Islet of Langerhans (tissue), 1 donor: ENCODE measurements around the gene MVP.
"Not testable (repeated sequence)": the region's sequence is repeated elsewhere in the genome, so short reads cannot be mapped to it uniquely, and the experiment has no call there.

Experiments used
- FAIRE-seq: peaks from one replicate; lab custom pipeline; 2011; peaks lifted over from hg19 to GRCh38; lab: Jason Lieb, UNC

MVP gene

DNA sequence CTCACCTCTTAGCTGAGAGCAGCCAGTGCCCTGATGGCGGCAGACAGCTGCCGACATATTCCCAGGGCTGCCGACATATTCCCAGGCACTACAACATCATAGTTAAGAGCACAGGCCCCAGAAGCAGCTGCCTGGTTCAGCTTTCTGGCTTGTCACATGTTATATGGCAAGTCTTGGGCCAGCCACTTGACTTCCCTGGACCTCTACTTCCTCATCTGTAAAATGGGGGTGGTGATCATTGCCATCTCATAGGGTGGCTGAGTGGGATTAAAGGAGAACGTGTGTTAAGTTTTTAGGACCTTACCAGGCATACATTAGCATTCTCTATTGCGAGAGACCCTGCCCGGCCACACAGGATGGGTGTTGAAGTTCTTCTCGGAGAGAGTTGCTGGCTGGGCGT, 23.7 kb downstream of the MVP start:
- FAIRE-seq: no peak

DNA sequence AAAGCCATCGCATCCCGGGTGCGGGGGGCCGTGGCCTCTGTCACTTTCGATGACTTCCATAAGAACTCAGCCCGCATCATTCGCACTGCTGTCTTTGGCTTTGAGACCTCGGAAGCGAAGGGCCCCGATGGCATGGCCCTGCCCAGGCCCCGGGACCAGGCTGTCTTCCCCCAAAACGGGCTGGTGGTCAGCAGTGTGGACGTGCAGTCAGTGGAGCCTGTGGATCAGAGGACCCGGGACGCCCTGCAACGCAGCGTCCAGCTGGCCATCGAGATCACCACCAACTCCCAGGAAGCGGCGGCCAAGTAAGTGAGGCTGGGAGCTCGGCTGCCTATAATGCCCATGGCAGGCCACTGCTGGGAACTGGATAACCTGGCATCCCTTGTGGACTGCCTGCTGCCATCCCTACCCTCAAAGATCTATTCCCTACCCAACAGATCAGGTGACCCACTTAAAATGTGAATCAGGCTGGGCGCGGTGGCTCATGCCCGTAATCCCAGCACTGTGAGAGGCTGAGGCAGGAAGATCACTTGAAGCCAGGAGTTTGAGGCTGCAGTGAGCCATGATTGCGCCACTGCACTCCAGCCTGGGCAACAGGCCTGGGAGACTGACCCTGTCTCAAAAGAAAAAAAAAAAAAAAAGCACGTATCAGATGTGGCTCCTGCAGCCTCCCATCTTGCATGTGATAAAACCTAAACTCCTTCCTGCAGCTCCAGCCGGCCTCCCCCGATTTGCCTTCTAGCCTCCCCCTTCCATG, 24.5 kb downstream of the MVP start:
- FAIRE-seq: no peak

DNA sequence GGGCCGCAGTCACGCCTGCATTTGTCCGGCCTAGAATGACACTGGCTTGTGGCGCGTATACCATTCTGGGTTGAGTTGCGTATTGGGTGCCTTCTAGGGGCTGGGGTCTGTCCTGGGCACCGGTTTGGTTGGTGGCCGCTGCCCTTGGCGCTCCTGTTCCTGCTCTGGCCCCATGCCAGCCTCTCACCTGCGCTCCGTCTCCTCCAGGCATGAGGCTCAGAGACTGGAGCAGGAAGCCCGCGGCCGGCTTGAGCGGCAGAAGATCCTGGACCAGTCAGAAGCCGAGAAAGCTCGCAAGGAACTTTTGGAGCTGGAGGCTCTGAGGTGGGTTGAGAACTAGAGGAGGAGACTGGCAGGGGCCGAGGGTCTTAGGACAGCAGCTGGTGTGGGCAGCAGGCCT, 25.4 kb downstream of the MVP start:
- FAIRE-seq: no peak

DNA sequence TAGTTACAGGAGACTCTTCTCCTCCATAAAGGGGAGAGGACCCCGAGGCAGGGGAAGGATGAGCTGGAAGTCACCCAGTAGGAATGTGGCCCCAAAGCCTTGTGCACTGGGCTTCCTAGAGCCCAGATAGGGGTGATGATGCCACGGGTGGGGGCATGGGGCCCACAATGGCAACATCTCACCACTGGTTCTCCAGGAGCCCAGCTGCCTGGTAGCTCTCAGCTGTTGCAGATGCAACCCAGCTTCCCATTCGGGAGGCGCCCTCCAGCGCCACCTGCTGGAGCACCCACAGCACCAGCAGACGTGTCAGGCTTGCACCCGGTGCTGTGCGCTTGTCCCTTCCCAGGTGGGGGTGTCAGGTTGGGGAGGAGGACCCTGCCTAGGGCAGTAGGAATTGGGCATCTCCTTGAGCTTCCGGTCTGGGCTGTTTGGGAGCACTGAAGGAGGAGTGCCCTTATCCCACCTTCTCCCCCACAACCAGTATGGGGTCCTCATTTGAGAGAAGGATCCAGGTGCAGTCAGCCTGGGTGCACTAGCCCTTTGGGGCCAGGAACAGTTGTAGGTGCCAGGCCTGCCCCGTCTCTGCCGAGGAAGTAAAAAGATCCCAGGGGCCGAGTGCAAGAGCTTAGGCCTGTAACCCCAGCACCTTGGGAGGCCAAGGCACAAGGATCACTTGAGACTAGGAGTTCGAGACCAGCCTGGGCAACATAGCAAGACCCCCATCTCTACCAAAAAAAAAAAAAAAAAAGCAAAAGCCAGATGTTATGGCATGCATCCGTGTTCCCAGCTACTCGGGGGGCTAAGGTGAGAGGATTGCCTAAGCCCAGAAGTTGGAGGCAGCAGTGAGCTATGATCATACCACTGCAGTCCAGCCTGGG, 28.4 kb downstream of the MVP start:
- no peak for FAIRE-seq

DNA sequence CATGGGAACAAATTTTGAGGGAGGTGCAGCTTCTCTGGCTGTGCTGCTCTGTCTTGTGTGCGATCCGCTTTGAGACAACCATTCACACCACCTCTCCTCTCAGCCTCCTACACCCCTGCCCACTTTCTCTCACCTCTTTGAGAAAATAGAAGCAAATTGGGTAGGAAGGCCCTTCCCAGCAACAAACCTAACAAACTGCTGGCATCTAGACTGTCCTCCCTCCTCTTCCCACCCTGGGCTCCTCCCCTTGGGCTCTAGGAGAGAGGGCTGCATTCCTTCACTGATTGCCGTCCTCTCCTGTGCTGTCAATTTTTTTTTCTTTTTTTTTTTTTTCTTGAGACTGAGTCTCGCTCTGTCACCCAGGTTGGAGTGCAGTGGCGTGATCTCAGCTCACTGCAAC, 29.2 kb downstream of the MVP start:
- FAIRE-seq: no peak

DNA sequence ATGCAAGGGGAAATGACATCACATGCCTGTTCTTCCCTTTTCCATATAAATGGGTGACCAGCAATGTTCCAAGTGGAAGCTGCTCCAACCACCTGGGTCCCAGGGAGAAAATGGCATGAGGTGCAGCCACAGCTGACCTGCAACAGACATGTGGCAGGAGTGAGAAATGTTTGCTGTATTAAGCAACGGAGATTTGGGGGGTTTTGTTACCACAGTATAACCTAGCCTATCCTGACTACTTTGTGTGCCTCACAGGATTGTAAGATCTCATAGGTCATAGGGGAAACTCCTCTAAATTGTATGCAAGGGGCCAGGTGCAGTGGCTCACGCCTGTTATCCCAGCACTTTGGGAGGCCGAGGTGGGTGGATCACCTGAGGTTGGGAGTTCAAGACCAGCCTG, 30.7 kb downstream of the MVP start:
- no peak for FAIRE-seq

DNA sequence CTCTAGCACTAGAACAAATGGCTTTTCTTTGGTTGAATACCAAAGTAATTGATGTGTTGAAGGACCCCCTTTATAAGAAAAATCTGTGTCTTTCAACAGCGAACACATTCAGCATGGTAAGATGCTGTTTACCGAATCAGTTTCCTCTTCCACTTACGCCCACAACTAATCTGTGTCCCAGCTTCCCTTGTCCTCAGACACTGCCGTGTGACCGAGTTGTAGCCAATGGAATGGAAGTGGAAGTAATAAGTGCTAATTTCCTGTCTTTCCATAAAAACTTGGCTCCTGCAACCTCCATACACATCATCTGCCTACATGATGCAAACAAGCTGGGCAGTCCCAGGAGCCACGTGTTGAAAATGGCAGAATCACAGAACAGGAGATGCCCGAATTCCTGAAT, 32.4 kb downstream of the MVP start:
- FAIRE-seq: no peak

DNA sequence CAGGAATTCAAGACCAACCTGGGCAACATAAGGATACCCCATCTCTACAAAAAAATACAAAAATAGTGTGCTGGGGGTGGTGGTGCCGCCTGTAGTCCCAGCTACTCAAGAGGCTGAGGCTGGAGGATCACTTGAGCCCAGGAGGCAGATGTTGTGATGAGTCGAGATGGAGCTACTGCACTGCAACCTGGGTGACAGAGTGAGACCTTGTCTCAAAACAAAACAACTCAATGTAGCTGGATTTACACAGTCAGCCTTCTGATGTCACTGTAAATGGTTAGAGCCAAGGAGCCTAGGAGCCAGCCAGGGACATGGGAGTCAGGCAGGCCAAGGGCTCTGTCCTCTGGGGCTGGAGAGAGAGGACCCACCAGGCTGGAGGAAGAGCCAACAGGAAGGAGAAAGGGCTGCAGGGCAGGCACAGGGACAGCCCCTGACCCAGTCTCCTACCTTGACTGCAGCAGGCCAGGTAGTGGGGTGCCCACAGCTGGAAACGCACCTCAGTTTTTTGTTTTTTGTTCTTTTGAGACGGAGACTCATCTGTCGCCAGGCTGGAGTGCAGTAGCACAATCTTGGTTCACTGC, 34.3 kb downstream of the MVP start:
- no peak for FAIRE-seq

DNA sequence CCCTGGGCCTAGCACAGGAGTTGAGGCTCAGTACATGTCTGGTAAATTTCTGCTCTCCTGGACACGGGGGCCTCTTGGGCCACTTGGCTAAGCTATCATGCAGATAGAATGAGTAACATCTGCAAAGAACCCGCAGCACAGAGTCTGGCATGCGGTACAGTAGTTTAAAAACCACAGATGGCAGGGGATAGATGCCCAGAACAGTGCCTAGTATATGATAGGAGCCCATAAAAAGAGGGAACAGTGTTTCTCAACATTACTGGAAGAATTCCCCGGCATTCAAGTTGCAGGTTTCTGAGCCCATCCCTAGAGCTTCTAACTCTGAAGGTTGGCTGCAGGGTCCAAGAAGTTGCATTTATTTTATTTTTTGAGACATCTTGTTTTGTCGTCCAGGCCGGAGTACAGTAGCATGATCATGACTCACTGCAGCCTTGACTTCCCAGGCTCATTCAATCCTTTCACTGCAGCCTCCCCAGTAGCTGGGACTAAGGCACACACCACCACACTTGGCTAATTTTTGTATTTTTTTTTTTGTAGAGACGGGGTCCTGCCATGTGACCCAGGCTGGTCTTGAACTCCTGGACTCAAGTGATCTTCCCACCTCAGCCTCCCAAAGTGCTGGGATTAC, 37.0 kb downstream of the MVP start:
- FAIRE-seq: no peak

DNA sequence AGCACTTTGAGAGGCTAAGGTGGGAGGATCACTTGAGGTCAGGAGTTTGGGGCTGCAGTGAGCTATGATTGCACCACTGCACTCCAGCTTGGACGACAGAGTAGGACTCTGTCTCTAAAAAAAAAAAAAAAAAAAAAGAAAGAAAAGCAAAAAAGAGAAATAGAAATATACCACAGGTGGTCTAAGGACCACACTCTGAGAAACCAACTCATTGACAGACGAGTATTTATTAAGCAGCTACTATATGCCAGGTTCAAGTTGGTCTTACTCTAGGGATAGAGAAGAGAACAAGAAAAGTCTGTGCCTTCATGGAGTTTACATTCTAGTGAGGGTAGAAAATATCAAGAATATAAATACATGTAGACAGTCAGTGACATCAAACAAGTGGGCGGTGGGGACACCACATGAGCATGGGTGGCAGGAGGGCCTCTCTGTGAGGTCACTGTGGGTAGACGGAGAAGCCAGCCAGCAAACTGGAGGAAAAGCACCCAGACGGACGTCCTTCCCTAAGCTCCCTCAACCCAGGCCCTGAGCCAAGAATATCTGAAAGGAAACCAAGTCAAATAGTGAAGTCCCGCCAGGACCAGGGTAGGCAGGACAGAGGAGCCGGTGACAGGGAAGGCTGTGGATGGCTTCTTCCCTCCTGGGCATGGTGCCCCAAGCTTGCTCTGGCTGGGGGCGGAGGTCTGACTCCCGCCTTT, 38.0 kb downstream of the MVP start:
- FAIRE-seq: no peak

DNA sequence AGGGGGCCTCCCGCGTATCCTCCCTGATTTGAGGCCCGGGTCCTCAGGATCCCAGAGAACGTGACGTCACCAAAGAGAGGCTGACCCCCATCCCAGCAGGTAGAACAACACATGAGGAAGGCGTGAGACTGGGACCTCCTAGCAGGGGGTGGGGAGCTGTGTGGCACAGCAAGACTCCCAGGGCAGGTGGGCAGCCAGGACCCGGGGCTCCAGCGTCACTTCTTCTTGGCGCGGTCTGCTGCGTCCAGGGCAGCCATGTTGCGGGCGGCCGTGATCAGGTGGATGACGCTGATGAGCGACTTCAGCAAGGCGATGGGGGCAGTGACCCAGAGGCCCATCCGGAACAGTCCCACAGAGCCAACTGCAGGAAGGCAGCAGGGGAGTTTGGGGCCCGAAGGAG, 38.7 kb downstream of the MVP start:
- FAIRE-seq: no peak

DNA sequence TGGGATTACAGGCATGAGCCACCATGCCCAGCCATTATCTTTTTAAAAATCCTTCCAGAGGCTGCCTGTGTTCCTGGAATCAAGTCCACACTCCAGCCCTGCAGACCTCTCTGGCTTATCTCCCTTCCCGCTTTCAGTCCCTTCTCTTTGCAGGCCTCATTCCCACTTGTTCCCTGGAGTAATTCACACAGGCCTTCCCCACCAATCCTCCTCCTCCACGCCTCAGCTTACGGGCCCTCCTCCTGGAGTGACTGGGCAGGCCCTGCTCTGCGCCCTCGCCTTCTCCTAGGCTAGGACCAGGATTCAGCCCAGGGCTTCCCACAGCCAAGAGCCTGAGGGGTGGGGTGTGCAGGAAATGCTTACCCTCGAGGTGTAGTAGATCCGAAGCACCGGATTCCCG, 40.0 kb downstream of the MVP start:
- no peak for FAIRE-seq

DNA sequence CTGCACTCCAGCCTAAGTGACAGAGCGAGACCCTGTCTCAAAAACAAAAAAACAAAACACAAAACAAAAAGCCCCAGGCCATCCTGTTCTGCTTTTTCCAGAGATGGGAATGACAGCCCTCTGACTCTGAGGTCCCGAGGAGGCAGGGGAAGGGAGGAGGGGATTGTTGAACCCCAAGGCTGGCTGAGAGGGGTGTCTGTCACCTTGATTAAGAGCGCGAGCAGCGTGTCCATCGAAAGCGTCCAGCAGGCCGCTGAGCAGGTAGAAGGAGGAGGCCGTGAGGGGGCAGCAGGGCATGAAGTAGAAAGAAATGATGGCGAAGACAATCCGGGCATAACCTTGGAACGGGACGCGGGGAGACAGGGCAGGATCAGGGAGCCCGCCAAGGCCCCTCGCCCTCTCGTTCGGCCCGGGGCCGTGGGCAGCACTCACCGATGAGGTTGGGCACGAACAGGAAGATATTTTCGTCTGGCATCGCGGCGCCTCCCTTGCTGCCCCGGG, 42.2 kb downstream of the MVP start:
- no peak for FAIRE-seq

DNA sequence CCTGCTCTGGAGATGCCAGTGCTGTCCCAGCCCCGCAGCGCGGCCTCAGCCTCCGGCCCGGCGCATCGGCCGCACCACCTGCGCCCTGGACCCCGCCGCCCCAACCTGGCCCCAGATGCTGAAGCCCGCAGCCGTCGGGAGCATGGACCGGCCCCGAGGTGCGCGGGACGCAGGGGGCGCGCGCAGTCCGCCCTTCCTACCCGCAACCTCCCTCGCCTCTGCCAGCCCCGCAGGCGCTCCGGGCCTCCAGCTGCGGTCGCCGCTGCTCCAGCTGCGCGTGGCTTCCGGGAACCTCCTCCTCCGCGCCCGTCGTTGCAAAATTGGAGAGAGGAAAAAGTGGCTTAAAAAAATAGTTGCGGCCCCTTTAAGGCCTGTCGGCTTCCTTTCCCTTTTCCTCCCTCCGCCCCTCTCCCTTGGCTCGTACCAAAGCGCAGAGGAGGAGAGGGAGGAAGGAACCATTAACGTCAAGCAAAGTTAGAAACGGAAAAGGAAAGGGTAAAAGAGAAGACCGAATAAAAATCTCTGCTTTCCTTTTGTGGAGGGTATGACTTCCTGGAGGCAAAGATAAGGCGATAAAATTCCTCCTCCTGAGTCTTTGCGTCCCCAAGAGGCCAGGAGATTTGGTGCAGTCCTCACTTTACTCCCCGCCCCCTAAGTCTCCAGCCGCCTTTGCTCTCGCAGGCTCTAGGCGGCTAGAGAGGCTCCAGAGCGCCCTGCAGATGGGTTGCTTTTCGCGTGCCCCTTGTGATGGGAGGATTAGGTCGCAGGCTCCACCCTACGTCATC, 42.8 kb downstream of the MVP start, which contains the start of gene CDIPT:
Gene CDIPT, minus strand, starts transcription at position 343 of the 785 bp plus-strand sequence. CDS start 369 bp downstream, outside the sequence.
- FAIRE-seq: peak; percentile 70

DNA sequence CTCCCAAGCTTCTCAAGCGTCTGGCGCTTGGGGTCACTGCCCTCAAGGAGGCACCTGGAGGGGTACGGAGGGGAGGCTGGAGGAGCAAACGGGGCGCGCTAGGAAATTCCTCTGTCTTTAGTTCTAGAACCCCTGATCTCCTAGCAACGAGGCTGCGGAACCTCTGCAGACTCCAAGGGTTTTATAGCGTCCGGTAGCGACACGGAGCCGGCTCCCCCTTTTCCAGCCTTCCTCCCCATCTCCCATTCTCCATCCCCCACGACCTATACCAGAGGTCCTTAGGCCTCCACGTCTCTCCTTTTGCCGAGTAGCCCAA, 43.4 kb downstream of the MVP start:
- no peak for FAIRE-seq

DNA sequence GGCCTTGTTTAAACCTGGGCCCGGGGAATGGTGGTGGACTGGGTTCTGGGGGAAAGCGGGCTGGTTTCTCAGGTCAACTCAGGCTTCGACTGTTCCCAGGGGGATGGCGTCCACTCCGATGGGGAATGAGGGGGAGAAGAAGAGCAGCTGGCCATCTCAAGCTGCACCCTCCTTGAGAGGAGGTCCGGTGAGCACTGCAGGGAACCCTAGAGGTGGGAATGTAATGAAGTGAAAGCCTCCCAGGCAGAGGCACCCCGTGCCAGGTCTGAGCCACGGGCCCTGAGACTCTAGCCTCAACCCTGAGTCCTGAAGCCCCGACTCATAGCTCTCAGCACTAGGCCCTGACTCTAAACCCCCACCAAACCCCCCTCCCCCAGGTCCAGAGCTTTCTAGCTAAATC, 43.9 kb downstream of the MVP start:
- FAIRE-seq: no peak

DNA sequence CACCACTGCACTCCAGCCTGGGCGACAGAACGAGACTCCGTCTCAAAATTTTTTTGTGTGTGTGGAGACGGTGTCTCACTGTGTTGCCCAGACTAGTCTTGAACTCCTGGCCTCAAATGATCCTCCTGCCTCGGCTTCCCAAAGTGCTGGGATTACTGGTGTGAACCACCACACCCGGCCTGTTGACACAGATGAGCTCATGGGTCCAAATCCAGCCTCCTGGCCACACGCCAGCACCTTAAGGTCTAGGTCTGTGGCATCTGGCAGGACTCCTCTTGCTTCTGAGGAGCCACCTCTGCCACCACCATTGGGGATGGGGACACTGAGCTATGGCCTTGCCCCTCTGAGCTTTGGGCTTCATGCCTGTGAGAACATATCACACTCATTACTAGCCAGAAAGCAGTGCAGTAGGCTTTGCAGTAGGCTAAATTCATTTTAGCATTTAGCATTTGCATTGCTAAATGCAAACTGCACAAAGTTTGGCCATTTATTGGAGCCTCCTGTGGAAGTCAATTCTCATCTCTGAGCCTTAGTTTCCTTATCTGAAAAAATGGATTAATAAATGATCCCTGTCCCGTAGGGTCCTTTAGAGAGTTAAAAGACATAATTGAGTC, 48.2 kb downstream of the MVP start:
- FAIRE-seq: no peak

DNA sequence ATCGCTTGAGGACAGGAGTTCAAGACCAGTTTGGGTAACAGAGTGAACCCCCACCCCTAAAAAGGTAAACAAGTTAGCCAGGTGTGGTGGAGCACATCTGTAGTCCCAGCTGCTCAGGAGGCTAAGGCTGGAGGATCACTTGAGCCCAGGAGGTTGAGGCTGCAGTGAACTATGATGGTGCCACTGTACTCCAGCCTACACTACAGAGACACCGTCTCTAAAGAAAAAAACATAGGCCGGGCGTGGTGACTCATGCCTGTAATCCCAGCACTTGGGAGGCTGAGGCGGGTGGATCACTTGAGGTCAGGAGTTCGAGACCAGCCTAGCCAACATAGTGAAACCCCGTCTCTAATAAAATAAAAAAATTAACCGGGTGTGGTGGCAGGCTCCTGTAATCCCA, 48.8 kb downstream of the MVP start:
- not testable (repeated sequence) for FAIRE-seq

DNA sequence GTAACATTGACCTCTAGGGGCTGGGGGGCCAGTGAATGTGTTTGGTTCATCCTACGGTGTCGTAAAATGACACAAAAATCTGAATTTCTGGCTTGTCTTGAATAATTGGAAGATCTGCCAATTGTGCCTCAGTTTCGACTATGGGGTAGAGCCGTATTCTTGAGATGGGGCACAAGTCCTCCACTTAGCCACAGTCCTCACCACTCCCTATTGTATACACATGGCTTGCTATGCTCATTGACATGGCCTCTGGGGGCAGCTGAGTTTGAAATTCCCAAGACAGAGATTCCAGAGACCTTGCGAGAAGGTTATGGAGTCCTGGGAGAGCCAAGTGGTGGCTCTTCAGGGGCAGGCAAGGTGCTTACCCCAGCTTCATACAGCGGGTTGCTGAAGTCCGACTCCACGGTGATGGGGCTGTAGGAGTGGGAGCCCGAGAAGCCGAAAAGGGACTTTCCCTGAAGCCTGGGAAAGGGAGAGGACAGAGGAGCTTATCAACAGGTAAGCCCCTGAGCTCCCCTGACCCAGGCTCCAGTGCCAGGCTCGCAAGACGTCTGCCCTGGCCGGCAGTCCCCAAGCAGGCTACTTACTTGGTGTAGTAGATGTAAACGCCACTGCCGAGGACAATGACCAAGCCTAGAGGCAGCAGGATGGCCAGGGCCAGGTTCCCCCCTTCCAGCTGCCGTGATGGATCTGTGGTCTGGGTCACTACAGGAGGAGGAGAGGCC, 51.7 kb downstream of the MVP start:
- FAIRE-seq: no peak

DNA sequence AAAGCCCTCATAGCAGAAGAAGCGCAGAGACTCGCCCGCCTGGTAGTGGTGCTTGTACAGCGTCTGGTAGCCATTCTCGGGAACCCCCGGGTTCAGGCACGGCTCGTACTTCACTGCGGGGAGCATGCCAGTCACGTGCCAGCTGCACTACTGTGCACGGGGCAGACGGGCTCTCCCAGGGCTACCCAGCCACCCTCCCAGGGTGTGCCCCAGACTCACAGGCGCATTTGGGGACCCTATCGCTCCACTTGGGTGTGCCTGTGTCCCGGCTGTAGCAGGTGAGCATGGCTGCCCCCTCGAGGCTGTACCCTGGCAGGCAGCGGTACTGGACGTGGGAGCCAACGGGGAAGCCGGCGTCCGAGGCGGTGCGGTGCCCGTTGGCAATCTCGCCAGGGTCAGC, 53.1 kb downstream of the MVP start:
- no peak for FAIRE-seq
